Myocyte (in vitro differentiated cells): Measurements from ENCODE around the gene MARCHF10. TPM values are rescaled to one million over a fixed set of nuclear protein-coding genes. Genes with fewer than 3 reads are reported as not detected.

ENCODE experiments used
- DNase-seq: peaks from one replicate; pipeline ENCODE4 v3.0.0-alpha.2; 2012; ENCODE audit warnings: low read depth
- total RNA-seq: library from RNA; depleted of rRNA; stranded (reverse); fragments of >200 nt; gene quantifications from 2 replicates; pipeline ENCODE4 v1.2.3, GENCODE V29; 2014

The MARCHF10 gene
- total RNA-seq, 1 donor from 2014 or later: not detected

DNA sequence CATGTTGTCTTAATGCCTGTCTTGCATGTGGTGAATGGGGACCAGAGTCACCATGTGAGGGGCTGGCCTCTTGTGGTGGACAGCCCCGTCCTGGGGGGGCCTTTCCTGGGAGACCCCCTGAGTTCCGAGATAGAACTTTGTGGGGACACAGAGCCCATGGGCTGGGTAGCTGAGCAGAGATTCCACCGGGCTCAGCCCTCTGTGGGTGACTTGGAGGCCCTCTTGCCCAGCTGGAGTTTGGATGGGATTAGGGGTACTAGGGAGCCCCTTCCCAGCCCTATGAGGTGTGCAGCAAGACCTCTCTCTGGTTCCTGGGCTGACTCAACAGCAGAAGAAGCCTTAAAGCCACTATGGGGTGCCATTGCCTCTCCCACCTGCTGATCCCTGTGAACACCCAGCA, 142.5 kb downstream of the MARCHF10 start:
- DNase-seq: no peak

DNA sequence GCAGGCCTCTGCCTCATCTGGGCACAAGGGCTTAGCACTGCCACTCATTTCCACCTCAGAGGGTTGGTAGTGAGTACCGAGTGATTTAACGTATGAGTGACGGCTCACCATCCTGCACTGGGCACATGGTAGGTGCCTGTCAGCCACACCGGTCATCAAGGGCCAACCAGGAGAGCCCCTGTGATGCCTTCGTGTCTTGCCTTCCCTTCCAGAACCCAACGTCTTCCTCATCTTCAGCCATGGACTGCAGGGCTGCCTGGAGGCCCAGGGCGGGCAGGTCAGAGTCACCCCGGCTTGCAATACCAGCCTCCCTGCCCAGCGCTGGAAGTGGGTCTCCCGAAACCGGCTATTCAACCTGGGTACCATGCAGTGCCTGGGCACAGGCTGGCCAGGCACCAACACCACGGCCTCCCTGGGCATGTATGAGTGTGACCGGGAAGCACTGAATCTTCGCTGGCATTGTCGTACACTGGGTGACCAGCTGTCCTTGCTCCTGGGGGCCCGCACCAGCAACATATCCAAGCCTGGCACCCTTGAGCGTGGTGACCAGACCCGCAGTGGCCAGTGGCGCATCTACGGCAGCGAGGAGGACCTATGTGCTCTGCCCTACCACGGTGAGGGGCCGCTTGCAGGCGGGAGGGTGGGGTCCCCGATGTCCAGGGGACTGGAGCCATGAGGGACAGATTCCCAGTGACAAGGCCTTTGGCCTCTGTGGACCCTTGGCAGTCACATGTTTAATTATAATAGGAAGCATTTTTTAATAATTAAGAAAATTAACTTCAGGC, 143.6 kb downstream of the MARCHF10 start:
- no peak for DNase-seq

- DNase-seq: no peak
These were observed 144.8 kb downstream of the MARCHF10 start for GRCh38 chr17:62663304-62663703.

- DNase-seq: no peak
These were observed 145.3 kb downstream of the MARCHF10 start for GRCh38 chr17:62662855-62663254.

DNA sequence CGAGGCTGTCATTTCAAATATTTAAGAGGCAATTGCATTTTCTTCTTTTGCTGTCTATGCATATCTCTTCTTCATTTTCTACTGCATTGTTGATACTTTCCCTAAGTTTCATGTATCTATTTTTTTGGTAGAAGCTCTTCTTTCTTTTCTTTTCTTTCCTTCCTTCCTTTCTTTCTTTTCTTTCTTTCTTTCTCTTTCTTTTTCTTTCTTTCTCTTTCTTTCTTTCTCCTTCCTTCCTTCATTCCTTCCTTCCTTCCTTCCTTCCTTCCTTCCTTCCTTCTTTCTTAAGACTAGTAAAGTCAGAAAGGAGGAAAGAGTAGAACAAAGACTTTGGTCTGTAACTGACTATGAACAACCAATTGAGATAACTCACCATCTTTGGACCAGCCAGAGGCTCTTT, 146.8 kb downstream of the MARCHF10 start:
- no peak for DNase-seq

DNA sequence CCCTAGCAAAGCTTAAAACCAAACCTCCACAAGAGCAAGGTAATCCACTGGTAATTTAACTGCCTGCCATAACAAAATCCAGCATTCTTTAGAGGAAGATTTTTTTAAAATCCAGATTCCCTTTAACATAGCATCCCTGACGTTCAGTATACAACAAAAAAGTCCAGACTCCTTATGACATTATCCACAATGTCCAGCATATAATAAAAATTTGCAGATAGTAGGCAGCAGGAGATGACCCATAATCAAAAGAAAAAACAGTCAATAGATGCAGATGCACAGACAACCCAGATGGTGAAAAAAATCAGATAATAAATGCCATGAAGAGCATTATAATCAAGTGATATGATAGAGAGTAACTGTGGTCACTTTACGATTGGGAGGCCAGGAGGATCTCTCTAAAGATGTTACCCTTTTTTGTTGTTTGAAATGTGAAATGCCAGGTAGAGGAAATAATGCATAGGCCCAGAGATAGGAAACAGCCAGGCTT, 147.4 kb downstream of the MARCHF10 start:
- no peak for DNase-seq

GRCh38 chr17:62658136-62658920, 149.8 kb downstream of the MARCHF10 start:
- DNase-seq: no peak

DNA sequence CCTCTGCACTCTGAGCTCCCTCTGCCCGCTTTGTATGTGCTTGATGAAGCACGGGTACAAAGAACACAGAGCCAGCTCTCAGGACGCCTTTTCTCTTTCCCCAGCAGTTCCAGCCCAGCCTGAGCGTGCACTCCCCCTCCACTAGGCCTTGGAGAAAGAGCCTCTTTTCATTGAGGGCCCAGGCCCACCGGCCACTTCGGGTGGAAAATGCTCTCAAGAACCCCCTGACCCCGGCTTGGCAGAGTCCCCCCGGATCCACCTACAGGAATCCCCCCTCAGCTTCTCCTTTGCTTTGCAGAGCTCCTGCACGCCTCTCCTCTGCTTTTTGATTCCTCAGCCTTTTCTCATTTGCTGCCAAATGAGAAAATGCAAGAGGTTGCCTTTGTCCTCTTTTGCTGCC, 150.4 kb downstream of the MARCHF10 start:
- DNase-seq: no peak

GRCh38 chr17:62657145-62657665, 150.9 kb downstream of the MARCHF10 start:
- DNase-seq: no peak

- DNase-seq: no peak
These were observed 151.7 kb downstream of the MARCHF10 start for GRCh38 chr17:62656446-62656845.

GRCh38 chr17:62655656-62656055, 152.5 kb downstream of the MARCHF10 start:
- no peak for DNase-seq

DNA sequence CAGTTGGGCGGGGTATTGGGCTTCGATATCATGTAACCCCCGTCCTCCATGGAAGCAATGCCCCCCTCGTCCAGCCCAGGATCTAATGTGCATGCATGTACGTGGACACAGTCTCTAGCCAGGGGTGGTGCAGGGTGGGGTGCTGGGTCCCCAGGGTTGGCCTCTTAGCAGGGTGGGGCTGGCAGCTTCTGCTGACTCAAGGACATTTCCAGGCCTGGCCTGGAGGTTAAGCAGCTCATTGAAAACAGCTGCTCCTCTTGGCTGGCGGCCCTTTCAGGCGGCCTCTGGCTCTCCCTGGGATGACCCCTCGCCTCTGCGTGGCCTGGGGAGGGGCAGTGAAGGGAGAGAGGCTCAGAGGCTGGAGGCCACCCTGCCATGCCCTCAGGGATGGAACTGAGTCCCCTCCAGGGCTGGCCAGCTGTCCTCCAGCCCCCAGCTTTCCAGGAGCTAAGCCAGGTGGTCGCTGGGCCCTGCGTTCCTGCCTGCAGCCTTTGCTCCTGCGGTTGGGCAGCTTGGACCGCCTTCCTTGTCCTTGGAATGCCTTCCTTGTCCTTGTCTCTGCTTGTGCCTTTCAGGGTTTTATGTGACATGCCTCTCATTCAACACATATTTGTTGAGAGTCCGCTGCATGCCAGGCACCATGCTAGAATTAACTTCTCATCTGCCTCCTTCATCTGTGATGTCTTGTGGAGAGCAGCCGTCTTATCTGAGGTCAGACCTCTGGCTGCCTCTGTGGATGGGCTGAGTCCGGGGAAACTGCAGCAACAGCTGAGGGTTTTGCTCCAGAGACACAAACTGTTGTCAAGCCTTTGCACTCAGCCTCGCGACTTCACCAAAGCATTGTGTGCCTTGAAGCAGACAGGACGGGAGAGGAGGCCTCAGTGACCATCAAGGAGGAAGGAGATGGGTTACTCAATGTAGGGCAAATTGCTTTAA, 154.0 kb downstream of the MARCHF10 start:
- peak; percentile 98 for DNase-seq

GRCh38 chr17:62653002-62653825, 154.9 kb downstream of the MARCHF10 start:
- peak; percentile 86 for DNase-seq

DNA sequence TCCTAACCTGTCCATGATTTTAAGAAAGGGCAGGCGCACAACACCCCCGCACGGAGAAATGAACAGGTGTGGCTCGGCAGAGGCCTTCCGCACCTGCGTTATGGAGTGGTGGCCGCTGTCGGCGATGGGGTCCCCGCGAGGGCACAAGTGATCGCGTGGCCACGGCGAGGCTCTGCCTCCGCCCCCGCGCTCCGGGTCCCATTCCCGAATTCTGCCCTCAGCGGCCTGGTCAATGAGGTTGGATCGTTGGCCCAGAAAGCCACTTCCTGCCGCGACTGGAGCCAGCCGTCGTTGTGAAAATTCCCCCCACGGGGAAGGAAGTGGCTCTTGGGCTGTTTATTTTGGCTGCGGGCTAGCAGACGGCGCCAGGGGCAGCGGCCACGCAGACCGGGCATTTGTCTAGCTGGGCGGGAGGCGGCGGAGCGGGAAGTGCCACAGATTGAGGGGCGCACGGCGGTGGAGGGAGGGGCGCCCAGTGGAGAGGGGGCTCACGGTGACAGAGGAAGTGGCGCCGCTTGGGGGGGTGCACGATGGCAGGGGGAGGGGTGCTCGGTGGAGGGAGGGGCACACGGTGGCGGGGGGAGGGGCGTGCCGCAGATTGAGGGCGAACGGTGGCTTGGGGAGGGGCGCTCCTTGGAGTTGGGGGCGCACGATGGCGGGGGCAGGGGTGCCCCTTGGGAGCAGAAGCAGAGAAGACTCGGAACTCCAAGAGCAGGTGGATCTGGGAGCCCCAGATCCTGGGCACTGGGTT, 155.7 kb downstream of the MARCHF10 start:
- peak; percentile 88 for DNase-seq

Other genes with a start within 250 kb of the MARCHF10 start
- 143 and 161 TPM in 2 replicates for gene MRC2, start 180.6 kb downstream of the MARCHF10 start, total RNA-seq
- 21.4 and 24.2 TPM in 2 replicates for gene TANC2, start 157.9 kb upstream of the MARCHF10 start, total RNA-seq